HFF-Myc (cell line): Measurements from ENCODE around the gene ANTXR2.

Experiments
- DNase-seq: peaks from one replicate; pipeline ENCODE4 v3.0.0-alpha.2; 2011; ENCODE audit warnings: low read depth; ENCODE audit errors: extremely low read depth
- H3K4me3 ChIP-seq: replicated peaks from 2 replicates; pipeline ENCODE4 v1.5.1; 2011; ENCODE audit warnings: low read depth, mild to moderate bottlenecking, control low read depth, low read length
- TF ChIP-seq, protein P1 (sequence below): IDR thresholded peaks from 2 replicates; pipeline ENCODE4 v1.5.1; 2012; ENCODE audit warnings: mild to moderate bottlenecking, low read depth, low read length, control low read depth; ENCODE audit errors: missing control alignments

Gene ANTXR2

DNA sequence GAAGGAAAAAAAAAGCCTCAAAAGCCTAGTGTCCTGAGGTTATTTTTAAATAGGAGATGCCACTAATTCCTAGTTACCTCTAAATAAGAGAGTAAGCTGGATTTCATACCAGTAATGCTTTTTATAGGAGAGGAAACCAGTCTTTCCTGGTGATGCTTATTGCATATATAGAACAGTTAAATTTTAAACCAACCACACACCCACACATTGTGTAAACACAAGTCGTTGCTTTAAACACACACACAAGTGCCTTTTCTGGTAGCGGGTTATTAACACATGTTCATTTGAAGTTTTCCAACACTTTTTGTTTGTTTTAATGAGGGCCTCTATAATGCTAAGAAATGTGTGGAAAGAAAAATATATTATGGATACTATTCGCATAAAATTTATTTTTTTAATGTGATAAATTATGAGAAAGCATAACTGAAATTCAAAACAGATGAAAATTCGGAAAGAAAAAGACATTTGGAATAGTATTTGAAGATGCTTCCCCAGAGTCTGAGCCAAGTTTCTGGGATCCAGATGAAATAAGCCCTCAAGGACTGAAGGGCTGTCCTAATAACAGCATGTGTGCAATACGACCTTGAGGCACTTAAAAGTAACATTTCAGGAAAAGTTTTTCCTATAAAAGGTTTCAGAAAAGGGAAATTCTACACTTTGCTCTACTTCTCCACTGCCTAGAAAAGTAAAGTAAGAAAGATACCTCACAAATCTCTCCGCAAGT is 2.0 kb downstream of the ANTXR2 start:
- DNase-seq: no peak
- H3K4me3 ChIP-seq: peak overlapping the region; percentile 93
- TF ChIP-seq, protein P1, sequence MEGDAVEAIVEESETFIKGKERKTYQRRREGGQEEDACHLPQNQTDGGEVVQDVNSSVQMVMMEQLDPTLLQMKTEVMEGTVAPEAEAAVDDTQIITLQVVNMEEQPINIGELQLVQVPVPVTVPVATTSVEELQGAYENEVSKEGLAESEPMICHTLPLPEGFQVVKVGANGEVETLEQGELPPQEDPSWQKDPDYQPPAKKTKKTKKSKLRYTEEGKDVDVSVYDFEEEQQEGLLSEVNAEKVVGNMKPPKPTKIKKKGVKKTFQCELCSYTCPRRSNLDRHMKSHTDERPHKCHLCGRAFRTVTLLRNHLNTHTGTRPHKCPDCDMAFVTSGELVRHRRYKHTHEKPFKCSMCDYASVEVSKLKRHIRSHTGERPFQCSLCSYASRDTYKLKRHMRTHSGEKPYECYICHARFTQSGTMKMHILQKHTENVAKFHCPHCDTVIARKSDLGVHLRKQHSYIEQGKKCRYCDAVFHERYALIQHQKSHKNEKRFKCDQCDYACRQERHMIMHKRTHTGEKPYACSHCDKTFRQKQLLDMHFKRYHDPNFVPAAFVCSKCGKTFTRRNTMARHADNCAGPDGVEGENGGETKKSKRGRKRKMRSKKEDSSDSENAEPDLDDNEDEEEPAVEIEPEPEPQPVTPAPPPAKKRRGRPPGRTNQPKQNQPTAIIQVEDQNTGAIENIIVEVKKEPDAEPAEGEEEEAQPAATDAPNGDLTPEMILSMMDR: no peak

DNA sequence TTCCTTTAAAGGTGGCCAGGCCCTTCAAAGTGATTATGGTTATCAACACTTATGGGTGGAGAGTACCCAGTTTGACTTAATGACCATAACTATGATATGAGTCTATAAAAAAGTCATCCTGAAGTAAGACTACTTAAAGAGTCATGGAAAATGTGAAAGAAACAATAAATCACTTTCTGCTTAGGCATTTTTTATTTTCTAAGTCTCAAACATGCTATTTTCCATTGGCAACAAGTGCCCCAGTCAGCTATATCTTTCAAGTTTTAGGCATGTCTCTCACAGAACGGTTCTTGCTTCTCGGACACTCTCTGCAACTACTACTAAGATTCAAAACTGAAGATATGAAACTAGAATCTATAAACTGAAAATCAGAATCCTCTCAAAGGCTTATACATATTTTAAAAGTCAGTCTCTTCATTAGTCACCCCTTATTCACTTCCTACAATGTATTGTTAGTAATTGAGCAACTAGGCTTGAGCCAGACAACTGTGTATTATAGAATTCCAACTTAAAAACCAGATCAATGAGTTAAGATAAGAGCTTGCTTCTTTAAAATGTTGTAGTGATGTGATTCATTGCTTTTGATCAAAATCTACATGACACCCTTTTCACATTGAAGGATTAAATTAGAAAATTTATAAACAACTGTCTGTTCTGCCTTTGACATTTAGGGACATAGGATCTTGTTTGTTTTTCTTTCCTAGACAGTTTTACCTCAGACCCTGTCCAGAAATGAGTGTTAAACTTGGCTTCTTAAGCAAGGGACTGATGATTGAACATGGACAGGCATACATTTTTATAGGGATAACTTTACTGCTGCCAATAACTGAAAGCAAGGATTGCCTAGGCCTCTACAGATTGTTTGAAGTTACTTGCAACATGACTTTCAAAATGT is 2.9 kb downstream of the ANTXR2 start:
- H3K4me3 ChIP-seq: peak overlapping the region; percentile 93
- no peak for DNase-seq

DNA sequence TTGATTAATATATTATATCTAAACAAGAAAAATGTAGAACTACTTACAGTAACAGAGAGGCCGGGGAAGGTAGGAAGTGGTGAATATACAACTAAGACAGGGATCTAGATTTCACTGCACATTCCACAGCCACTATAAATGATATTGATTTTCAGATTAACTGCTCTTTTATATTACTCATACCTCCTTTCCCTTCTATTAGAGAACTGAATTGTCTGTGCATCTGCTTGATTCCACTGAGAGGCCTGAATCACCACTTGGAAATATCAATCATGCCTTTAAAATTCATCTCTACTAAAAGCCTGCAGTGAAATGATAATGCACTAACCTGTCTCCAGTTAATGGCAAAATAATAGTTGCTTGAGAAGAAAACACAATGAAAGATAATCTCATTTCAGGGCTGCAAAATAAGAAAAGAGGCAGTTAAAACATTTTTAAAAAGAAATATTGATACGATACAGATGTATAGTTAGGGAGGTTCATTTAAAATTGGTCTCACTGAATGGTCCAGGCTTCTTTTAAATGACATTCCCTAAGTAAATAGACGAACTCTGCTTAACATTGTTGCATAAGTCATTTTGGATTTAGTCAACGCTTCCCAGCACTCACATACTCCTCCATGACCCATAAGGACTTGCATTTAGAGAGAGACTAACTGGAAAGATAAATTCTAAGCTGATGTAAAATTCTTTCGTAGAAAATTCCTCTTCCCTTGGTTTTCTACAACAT is 3.8 kb downstream of the ANTXR2 start:
- no peak for DNase-seq
- H3K4me3 ChIP-seq: peak overlapping the region; percentile 93
- TF ChIP-seq, protein P1: no peak

More for the DNA sequence above, 2.9 kb downstream of the ANTXR2 start:
- TF ChIP-seq, protein P1: no peak

DNA sequence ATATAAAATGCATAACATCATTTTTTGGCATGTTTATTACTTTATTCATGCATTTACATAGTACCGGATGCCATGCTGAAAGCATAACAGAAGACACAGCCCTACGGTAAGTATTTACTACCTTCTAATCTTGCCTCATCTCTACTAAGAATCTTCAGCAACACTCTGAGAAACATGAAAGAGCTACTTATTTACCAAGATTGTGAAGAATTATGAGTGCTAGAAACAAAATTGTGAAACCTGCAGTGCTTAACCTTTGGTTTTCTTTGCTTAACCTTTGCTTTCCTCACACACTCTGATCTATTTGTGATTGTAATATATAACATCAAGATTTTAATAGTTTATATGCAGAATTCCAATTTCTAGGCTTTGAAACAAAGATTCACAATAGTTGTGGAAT is 7.4 kb downstream of the ANTXR2 start:
- DNase-seq: no peak
- TF ChIP-seq, protein P1: no peak
- H3K4me3 ChIP-seq: no peak overlapping the region

DNA sequence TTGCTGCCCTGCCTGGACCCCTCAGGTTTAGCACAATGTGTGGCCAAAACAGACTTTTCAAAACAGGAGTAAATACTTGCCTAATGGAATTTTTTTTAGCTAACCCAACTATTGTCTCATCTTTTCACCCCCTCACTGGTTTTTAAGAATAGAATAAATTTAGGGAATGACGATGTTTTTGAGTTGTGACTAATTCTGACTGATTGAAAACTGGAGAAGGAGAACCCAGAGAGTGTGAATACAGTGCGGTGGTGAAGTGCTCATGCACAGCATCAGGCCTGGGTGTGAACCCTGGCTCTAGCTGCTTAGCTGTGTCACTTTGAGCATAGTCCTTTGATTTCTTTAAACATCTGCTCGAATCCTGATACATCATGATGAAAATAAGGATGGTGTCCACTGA is 10.5 kb downstream of the ANTXR2 start:
- TF ChIP-seq, protein P1: no peak
- DNase-seq: no peak
- no peak overlapping the region for H3K4me3 ChIP-seq

DNA sequence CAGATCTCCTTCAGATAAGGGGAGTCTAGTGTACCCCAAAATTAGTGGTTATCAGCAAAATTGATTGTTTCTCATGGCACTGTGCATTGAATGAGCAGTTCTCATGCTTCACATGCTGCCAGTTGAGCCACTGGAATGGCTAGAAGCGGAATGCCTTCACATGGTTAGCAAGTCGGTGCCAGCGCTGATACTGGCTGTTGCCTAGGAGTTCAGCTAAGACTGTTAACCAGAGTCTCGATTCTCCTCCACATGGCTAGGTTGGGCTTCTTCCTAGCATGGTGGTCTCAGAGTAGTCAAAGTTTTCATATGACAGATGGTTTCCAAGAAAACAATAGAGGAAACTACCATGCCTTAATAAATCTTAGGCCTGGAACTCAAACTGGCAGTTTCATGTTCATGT is 12.2 kb downstream of the ANTXR2 start:
- no peak overlapping the region for H3K4me3 ChIP-seq
- no peak for DNase-seq
- TF ChIP-seq, protein P1: no peak
